ENCODE measurements around the gene EID3.

Gene EID3

DNA sequence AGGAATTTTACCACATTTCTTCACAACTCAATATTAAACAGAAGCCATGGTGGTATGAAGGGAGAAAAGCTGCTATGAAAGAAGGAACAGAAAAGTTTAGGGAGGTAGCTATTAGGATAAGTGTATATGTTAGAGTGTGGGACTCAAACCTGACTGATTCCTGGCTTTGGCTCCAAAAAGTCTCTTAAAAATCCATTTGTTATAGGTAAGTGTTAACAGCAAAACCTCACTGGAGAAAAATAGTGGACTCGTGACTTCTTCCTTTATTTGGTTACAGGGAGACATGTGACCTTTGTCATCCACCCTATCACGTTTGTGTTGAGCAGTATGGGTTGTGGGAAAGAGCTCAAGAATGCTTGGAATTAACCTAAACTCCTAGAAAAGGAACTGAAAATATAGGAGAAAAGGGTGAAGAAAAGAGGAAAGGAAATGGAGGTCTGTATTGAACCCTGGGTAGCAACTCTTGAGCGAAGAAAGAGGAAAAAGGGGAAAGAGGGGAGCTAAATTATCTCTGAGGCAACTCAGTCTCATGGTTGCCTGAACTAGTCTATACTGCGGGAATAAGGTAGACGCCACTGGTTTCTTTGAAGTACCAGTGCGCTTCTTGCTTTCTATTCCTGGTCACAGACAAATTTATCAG lies 3.6 kb upstream of the EID3 start:
- no peak for TF ChIP-seq EZH2phosphoT487 (IDR thresholded peaks at IDR 0.05; ENCODE audit: borderline replicate concordance)
- TF ChIP-seq CTCF (conservative IDR thresholded peaks at IDR 0.05; ENCODE audit: low read length): no peak
- Histone ChIP-seq H3K9me2 (replicated peaks; ENCODE audit: low read depth, low read length) (no peaks in the 10 kb centered on the region), H3F3A (ENCODE audit: low read depth) (no peaks in the 10 kb centered on the region), H2AFZ (ENCODE audit: low read length) (no peak overlapping the region), H3K27me3 (ENCODE audit: insufficient read depth, low read length, poor library complexity, severe bottlenecking) (no peaks in the 10 kb centered on the region), H3K9me3 (ENCODE audit: insufficient read depth, low read depth, low read length) (no peaks in the 10 kb centered on the region), H3K79me2 (ENCODE audit: insufficient read depth, low read length) (peaks cover 97% of the 10 kb centered on the region), H3K4me1 (ENCODE audit: insufficient read depth, low read length, poor library complexity, severe bottlenecking) (peaks cover 14% of the 10 kb centered on the region), H3K9ac (ENCODE audit: low read depth, low read length, poor library complexity, severe bottlenecking) (no peak overlapping the region), H3K36me3 (ENCODE audit: insufficient read depth, low read length) (peaks cover 46% of the 10 kb centered on the region), H3K4me2 (ENCODE audit: low read depth, low read length, poor library complexity, severe bottlenecking) (no peak overlapping the region), H3K4me3 (ENCODE audit: low read length, poor library complexity, severe bottlenecking) (no peak overlapping the region), H4K20me1 (ENCODE audit: insufficient read depth, low read length, poor library complexity, severe bottlenecking) (peaks cover 94% of the 10 kb centered on the region)

DNA sequence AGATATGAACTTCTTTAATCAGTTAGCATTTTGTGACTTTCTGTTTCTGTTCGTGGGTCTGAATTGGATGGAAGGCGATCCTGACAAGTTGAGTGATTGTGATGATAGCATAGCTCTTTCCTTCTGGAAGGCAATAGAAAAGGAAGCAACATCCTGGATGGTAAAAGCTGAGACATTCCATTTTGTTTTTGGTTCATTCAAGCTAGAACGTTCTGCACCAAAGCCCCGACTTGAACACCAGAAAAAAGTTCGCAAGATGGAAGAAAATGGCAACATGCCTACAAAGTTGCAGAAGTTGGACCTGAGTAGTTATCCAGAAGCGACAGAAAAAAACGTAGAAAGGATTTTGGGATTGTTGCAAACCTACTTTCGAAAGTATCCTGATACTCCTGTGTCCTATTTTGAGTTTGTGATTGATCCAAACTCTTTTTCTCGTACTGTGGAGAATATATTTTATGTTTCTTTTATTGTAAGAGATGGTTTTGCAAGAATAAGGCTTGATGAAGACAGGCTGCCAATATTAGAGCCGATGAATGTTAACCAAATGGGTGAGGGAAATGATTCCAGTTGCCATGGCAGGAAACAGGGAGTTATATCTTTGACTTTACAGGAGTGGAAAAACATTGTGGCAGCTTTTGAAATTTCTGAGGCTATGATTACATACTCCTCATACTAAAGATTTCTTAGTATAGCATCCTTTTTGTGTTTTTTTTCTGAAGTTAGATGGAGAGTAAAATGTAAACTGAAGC lies 896 bp downstream of the EID3 start:
- H4K20me1 ChIP-seq (ENCODE audit: insufficient read depth, low read length, poor library complexity, severe bottlenecking): peaks cover 83% of the 10 kb centered on the region

GRCh38 chr12:104305349-104305748 lies 1.8 kb downstream of the EID3 start:
- no peak overlapping the region for H3K4me3 ChIP-seq (ENCODE audit: low read length, poor library complexity, severe bottlenecking)
- no peaks in the 10 kb centered on the region for H3F3A ChIP-seq (ENCODE audit: low read depth)
- no peaks in the 10 kb centered on the region for H3K4me1 ChIP-seq (ENCODE audit: insufficient read depth, low read length, poor library complexity, severe bottlenecking)
- H3K79me2 ChIP-seq (ENCODE audit: insufficient read depth, low read length): peaks cover 91% of the 10 kb centered on the region
- H3K9ac ChIP-seq (ENCODE audit: low read depth, low read length, poor library complexity, severe bottlenecking): no peak overlapping the region
- peaks cover 26% of the 10 kb centered on the region for H3K36me3 ChIP-seq (ENCODE audit: insufficient read depth, low read length)
- peaks cover 78% of the 10 kb centered on the region for H4K20me1 ChIP-seq (ENCODE audit: insufficient read depth, low read length, poor library complexity, severe bottlenecking)
- H3K9me3 ChIP-seq (ENCODE audit: insufficient read depth, low read depth, low read length): no peaks in the 10 kb centered on the region
- no peak overlapping the region for H3K4me2 ChIP-seq (ENCODE audit: low read depth, low read length, poor library complexity, severe bottlenecking)
- no peak overlapping the region for H2AFZ ChIP-seq (ENCODE audit: low read length)
- no peak for TF ChIP-seq CTCF (conservative IDR thresholded peaks at IDR 0.05; ENCODE audit: low read length)
- no peak for TF ChIP-seq EZH2phosphoT487 (IDR thresholded peaks at IDR 0.05; ENCODE audit: borderline replicate concordance)
- H3K9me2 ChIP-seq (replicated peaks; ENCODE audit: low read depth, low read length): no peaks in the 10 kb centered on the region
- H3K27me3 ChIP-seq (ENCODE audit: insufficient read depth, low read length, poor library complexity, severe bottlenecking): no peaks in the 10 kb centered on the region

More for the DNA sequence above, 896 bp downstream of the EID3 start:
- no peak overlapping the region for H3K4me3 ChIP-seq (ENCODE audit: low read length, poor library complexity, severe bottlenecking)
- no peak overlapping the region for H2AFZ ChIP-seq (ENCODE audit: low read length)
- H3K9me2 ChIP-seq (replicated peaks; ENCODE audit: low read depth, low read length): no peaks in the 10 kb centered on the region
- H3K36me3 ChIP-seq (ENCODE audit: insufficient read depth, low read length): peaks cover 28% of the 10 kb centered on the region
- H3K9me3 ChIP-seq (ENCODE audit: insufficient read depth, low read depth, low read length): no peaks in the 10 kb centered on the region
- no peaks in the 10 kb centered on the region for H3K4me1 ChIP-seq (ENCODE audit: insufficient read depth, low read length, poor library complexity, severe bottlenecking)
- TF ChIP-seq CTCF (conservative IDR thresholded peaks at IDR 0.05; ENCODE audit: low read length) (no peak), EZH2phosphoT487 (IDR thresholded peaks at IDR 0.05; ENCODE audit: borderline replicate concordance) (no peak)
- H3F3A ChIP-seq (ENCODE audit: low read depth): no peaks in the 10 kb centered on the region
- no peak overlapping the region for H3K9ac ChIP-seq (ENCODE audit: low read depth, low read length, poor library complexity, severe bottlenecking)
- no peaks in the 10 kb centered on the region for H3K27me3 ChIP-seq (ENCODE audit: insufficient read depth, low read length, poor library complexity, severe bottlenecking)
- no peak overlapping the region for H3K4me2 ChIP-seq (ENCODE audit: low read depth, low read length, poor library complexity, severe bottlenecking)
- peaks cover 94% of the 10 kb centered on the region for H3K79me2 ChIP-seq (ENCODE audit: insufficient read depth, low read length)

Data from Loucy (cell line).